ENCODE results near the gene PAF1. TPM values are rescaled to one million over a fixed set of nuclear protein-coding genes. Genes with fewer than 3 reads are reported as not detected.

Gene PAF1
- total RNA-seq, 1 donor from 2014 or later = 43.6 TPM

- peak; percentile 99 for DNase-seq (ENCODE audit: extremely low spot score, unreplicated experiment)
- no peaks in the 10 kb centered on the region for H3K9me3 Mint-ChIP-seq
- peaks cover 29% of the 10 kb centered on the region for H3K4me1 Mint-ChIP-seq (ENCODE audit: unreplicated experiment)
- H3K27ac Mint-ChIP-seq = peak within 1 kb of the TSS; percentile 99
- H3K27me3 Mint-ChIP-seq = peaks cover 8% of the 10 kb centered on the region
- peaks cover 13% of the 10 kb centered on the region for H3K36me3 Mint-ChIP-seq
- TF ChIP-seq, protein P1, sequence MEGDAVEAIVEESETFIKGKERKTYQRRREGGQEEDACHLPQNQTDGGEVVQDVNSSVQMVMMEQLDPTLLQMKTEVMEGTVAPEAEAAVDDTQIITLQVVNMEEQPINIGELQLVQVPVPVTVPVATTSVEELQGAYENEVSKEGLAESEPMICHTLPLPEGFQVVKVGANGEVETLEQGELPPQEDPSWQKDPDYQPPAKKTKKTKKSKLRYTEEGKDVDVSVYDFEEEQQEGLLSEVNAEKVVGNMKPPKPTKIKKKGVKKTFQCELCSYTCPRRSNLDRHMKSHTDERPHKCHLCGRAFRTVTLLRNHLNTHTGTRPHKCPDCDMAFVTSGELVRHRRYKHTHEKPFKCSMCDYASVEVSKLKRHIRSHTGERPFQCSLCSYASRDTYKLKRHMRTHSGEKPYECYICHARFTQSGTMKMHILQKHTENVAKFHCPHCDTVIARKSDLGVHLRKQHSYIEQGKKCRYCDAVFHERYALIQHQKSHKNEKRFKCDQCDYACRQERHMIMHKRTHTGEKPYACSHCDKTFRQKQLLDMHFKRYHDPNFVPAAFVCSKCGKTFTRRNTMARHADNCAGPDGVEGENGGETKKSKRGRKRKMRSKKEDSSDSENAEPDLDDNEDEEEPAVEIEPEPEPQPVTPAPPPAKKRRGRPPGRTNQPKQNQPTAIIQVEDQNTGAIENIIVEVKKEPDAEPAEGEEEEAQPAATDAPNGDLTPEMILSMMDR (conservative IDR thresholded peaks at IDR 0.05) = peak; percentile 97
- peak within 1 kb of the TSS; percentile 98 for H3K4me3 Mint-ChIP-seq
Measured at GRCh38 chr19:39412100-39412866, 21.4 kb upstream of the PAF1 start, which contains the start of gene PLEKHG2. TSS of gene PLEKHG2 (plus strand) at chr19:39412669. CDS start at chr19:39414087, 1,418 bp downstream.

DNA sequence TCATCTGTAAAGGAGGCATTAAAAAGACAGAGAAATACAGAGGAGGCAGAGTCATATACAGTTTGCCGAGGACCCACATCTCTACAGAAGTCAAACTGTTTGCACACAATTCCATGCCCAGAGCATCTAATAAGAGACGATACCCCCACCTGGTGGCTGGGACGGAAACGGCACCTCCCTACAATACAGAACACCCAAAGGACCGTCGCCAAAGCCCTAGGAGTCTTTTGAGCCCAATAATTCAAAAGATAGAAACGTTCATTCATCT is 20.9 kb upstream of the PAF1 start:
- no peaks in the 10 kb centered on the region for H3K9me3 Mint-ChIP-seq
- peak; percentile 87 for DNase-seq (ENCODE audit: extremely low spot score, unreplicated experiment)
- H3K27me3 Mint-ChIP-seq = peaks cover 8% of the 10 kb centered on the region
- peaks cover 13% of the 10 kb centered on the region for H3K36me3 Mint-ChIP-seq
- TF ChIP-seq, protein P1 (conservative IDR thresholded peaks at IDR 0.05) = peak; percentile 95
- H3K4me1 Mint-ChIP-seq (ENCODE audit: unreplicated experiment) = peaks cover 29% of the 10 kb centered on the region
- H3K4me3 Mint-ChIP-seq = peak overlapping the region; percentile 87
- H3K27ac Mint-ChIP-seq = peak overlapping the region; percentile 99

- Mint-ChIP-seq H3K4me3 (peak overlapping the region; percentile 87), H3K27ac (peak overlapping the region; percentile 99), H3K9me3 (no peaks in the 10 kb centered on the region), H3K4me1 (ENCODE audit: unreplicated experiment) (peaks cover 30% of the 10 kb centered on the region), H3K27me3 (peaks cover 8% of the 10 kb centered on the region), H3K36me3 (peaks cover 13% of the 10 kb centered on the region)
- TF ChIP-seq, protein P1 (conservative IDR thresholded peaks at IDR 0.05) = no peak
- no peak for DNase-seq (ENCODE audit: extremely low spot score, unreplicated experiment)
Measured at GRCh38 chr19:39411081-39411831, 20.4 kb upstream of the PAF1 start.

DNA sequence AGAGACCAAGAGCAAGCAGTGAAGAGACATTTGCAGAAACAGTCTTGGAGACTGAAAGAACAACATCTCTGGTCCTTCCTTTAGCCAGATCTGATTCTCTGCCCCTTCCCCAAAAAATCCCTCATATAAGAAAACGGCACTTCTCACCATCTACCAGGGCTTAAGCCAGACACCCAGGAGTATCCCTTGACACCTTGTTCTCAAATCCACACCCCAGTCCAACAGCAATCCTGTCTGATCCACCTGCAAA is 19.9 kb upstream of the PAF1 start:
- Mint-ChIP-seq H3K27ac (peak overlapping the region; percentile 99), H3K4me1 (ENCODE audit: unreplicated experiment) (peaks cover 33% of the 10 kb centered on the region), H3K36me3 (peaks cover 13% of the 10 kb centered on the region), H3K4me3 (peak overlapping the region; percentile 87), H3K27me3 (peaks cover 8% of the 10 kb centered on the region), H3K9me3 (no peaks in the 10 kb centered on the region)
- no peak for DNase-seq (ENCODE audit: extremely low spot score, unreplicated experiment)
- TF ChIP-seq, protein P1 (conservative IDR thresholded peaks at IDR 0.05) = no peak

DNA sequence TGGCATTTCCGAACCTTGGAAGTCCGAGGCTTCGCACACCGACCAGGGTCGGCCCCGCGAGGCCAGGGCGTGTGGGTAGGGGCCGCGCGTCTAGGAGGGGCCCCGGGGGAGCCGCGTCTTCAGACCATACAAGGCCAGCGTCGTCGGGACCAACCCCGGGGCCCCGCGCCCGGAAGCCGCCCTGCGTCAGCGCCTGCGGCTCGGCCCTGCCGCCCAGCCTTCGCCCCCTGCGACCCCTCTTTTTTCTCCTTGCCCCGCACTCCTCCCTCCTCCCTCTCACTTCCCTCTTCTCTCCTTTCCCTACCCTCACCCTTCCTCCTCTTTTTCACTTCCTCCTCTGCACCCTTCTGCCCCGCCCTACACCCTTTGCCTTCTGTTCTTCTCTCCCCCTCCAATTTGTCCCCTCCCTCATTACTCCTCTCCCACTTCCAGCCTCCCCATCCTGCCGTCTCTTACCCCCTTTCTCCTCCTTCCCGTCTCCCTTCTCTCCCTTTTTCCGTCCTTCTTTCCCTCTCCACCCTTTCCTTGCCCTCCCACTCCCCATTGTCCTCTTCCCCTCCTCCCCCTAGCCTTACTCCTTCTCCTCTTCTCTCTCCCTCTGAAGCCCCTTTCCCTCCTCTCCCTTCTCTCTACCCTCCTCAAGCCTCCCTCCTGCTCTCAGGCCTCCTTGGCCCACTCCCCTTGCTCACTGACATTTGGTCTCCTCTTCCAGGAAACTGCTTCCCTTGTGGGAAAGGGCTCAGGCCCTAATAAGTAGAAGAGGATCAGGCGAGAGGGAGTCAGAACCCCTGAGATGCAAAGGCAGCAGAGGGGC is 19.3 kb upstream of the PAF1 start:
- Mint-ChIP-seq H3K27me3 (peaks cover 8% of the 10 kb centered on the region), H3K4me1 (ENCODE audit: unreplicated experiment) (peaks cover 33% of the 10 kb centered on the region)

More for the DNA sequence above, 19.3 kb upstream of the PAF1 start:
- Mint-ChIP-seq H3K9me3 (no peaks in the 10 kb centered on the region), H3K36me3 (peaks cover 13% of the 10 kb centered on the region), H3K27ac (peak overlapping the region; percentile 99), H3K4me3 (peak overlapping the region; percentile 87)
- TF ChIP-seq, protein P1 (conservative IDR thresholded peaks at IDR 0.05) = peak; percentile 9
- DNase-seq (ENCODE audit: extremely low spot score, unreplicated experiment) = no peak

Measured in type B pancreatic cell (in vitro differentiated cells).